IMR-90 (cell line): ENCODE data around the gene PRODH. TPM values are rescaled to one million over a fixed set of nuclear protein-coding genes. Genes with fewer than 3 reads are reported as not detected.

Experiments
- ATAC-seq: fragments of 200-7000 bp; cut with Tn5 transposase; 2 replicates; pipeline ENCODE4 v1.9.1; 2020; ENCODE audit warnings: low read depth, mild to moderate bottlenecking, moderate library complexity
- BruUV-seq: library from RNA; stranded (reverse); fragments of 400-500 nt; replicated peaks from 2 replicates; lab custom pipeline; 2021; lab: Mats Ljungman, UMichigan
- CTCF ChIA-PET: fragments of 300-600 bp; formaldehyde crosslinking; extraction: SDS; loops from one replicate; lab custom pipeline; 2021; ENCODE audit warnings: antibody characterized with exemption; lab: Yijun Ruan, JAX
- POLR2A ChIA-PET: fragments of 300-600 bp; sonication (Branson Sonifier 250); formaldehyde crosslinking; loops from one replicate; lab custom pipeline; 2022; ENCODE audit warnings: antibody characterized with exemption; ENCODE audit not compliant: unreplicated experiment; lab: Charles Lee
- DNase-seq: peaks from one replicate; pipeline ENCODE4 v3.0.0; 2013
- H2AFZ ChIP-seq: replicated peaks from 2 replicates; pipeline ENCODE3; 2013; ENCODE audit warnings: low read length, mild to moderate bottlenecking; ENCODE audit not compliant: poor library complexity
- H2AK5ac ChIP-seq: 2 replicates; pipeline ENCODE4 v1.6.1; 2013; ENCODE audit warnings: low read depth, low read length, inconsistent platforms
- H2AK9ac ChIP-seq: replicated peaks from 2 replicates; pipeline ENCODE3; 2013; ENCODE audit warnings: mild to moderate bottlenecking, low read depth, low read length, moderate library complexity; ENCODE audit not compliant: poor library complexity
- H2BK120ac ChIP-seq: 2 replicates; pipeline ENCODE4 v1.6.1; 2013; ENCODE audit warnings: low read depth, low read length, inconsistent platforms
- H2BK15ac ChIP-seq: 3 replicates; pipeline ENCODE4 v1.6.1; 2013; ENCODE audit warnings: low read depth, low read length, inconsistent platforms
- H2BK20ac ChIP-seq: 2 replicates; pipeline ENCODE4 v1.6.1; 2013; ENCODE audit warnings: low read depth, mild to moderate bottlenecking, inconsistent platforms, low read length, moderate library complexity
- H2BK5ac ChIP-seq: 2 replicates; pipeline ENCODE4 v1.6.1; 2013; ENCODE audit warnings: mild to moderate bottlenecking, low read depth, low read length, inconsistent platforms; ENCODE audit not compliant: poor library complexity, severe bottlenecking
- H3K14ac ChIP-seq: replicated peaks from 2 replicates; pipeline ENCODE4 v1.6.1; 2013; ENCODE audit warnings: low read depth, low read length, inconsistent platforms
- H3K18ac ChIP-seq: 2 replicates; pipeline ENCODE4 v1.6.1; 2013; ENCODE audit warnings: low read depth, low read length, control low read depth
- H3K23ac ChIP-seq: 2 replicates; pipeline ENCODE4 v1.6.1; 2013; ENCODE audit warnings: low read depth, low read length, inconsistent platforms
- H3K27ac ChIP-seq: 2 replicates; pipeline ENCODE4 v1.5.1; 2013; ENCODE audit warnings: mild to moderate bottlenecking, control low read depth, low read length; ENCODE audit not compliant: insufficient read depth
- H3K27me3 ChIP-seq: 2 replicates; pipeline ENCODE4 v1.6.1; 2013; ENCODE audit warnings: low read length; ENCODE audit not compliant: control insufficient read depth, insufficient read depth
- H3K36me3 ChIP-seq: 2 replicates; pipeline ENCODE4 v1.6.1; 2013; ENCODE audit warnings: low read length, mixed read lengths; ENCODE audit not compliant: control insufficient read depth, insufficient read depth
- H3K4ac ChIP-seq: 2 replicates; pipeline ENCODE4 v1.6.1; 2013; ENCODE audit warnings: low read depth, low read length, inconsistent platforms
- H3K4me1 ChIP-seq: 2 replicates; pipeline ENCODE4 v1.6.1; 2013; ENCODE audit warnings: low read length, mixed read lengths; ENCODE audit not compliant: control insufficient read depth, insufficient read depth
- H3K4me2 ChIP-seq: 2 replicates; pipeline ENCODE4 v1.6.1; 2013; ENCODE audit warnings: low read depth, mild to moderate bottlenecking, control low read depth, low read length, moderate library complexity
- H3K4me3 ChIP-seq: 2 replicates; pipeline ENCODE4 v1.5.1; 2013; ENCODE audit warnings: low read depth, mild to moderate bottlenecking, control low read depth, low read length, moderate library complexity; ENCODE audit not compliant: insufficient read depth
- H3K56ac ChIP-seq: 2 replicates; pipeline ENCODE4 v1.6.1; 2013; ENCODE audit warnings: low read length, inconsistent platforms; ENCODE audit not compliant: insufficient read depth; ENCODE audit errors: extremely low read depth
- H3K79me1 ChIP-seq, 2 experiments: 2 replicates each; pipeline ENCODE4 v1.6.1; 2013; ENCODE audit warnings: low read length in 2 of 2, inconsistent platforms in 1 of 2, low read depth in 1 of 2
- H3K9ac ChIP-seq: 2 replicates; pipeline ENCODE4 v1.6.1; 2013; ENCODE audit warnings: low read depth, low read length, control low read depth
- H3K9me1 ChIP-seq: 2 replicates; pipeline ENCODE4 v1.6.1; 2013; ENCODE audit warnings: low read length, inconsistent platforms; ENCODE audit not compliant: insufficient read depth
- H3K9me3 ChIP-seq: 2 replicates; pipeline ENCODE4 v1.6.1; 2013; ENCODE audit warnings: low read length; ENCODE audit not compliant: control insufficient read depth, insufficient read depth
- H4K20me1 ChIP-seq: 2 replicates; pipeline ENCODE4 v1.6.1; 2013; ENCODE audit warnings: low read length, inconsistent platforms; ENCODE audit not compliant: insufficient read depth
- H4K5ac ChIP-seq: 2 replicates; pipeline ENCODE4 v1.6.1; 2013; ENCODE audit warnings: mild to moderate bottlenecking, low read depth, low read length, control low read depth
- H4K8ac ChIP-seq, 2 experiments: 2 replicates each; pipeline ENCODE4 v1.6.1; 2013; ENCODE audit warnings: low read depth in 2 of 2, low read length in 2 of 2, control low read depth in 1 of 2, inconsistent platforms in 1 of 2
- H4K91ac ChIP-seq: 2 replicates; pipeline ENCODE4 v1.6.1; 2013; ENCODE audit warnings: low read depth, low read length, inconsistent platforms; ENCODE audit not compliant: insufficient read depth
- BHLHE40 ChIP-seq: fragments of 150-350 bp; IDR thresholded peaks from 2 replicates; pipeline ENCODE4 v1.6.1; 2016; ENCODE audit warnings: mild to moderate bottlenecking, low read depth, low read length
- CHD1 ChIP-seq: IDR thresholded peaks from 2 replicates; pipeline ENCODE4 v1.6.1; 2012; ENCODE audit warnings: low read depth, low read length, improper control_type of control experiment
- CTCF ChIP-seq: conservative IDR thresholded peaks from 2 replicates; pipeline ENCODE4 v1.5.1; 2012; ENCODE audit warnings: mild to moderate bottlenecking, low read depth, low read length, improper control_type of control experiment
- ELK1 ChIP-seq: fragments of 150-350 bp; IDR thresholded peaks from 2 replicates; pipeline ENCODE4 v1.6.1; 2016; ENCODE audit warnings: low read depth, mild to moderate bottlenecking, low read length, moderate library complexity, borderline replicate concordance
- FOS ChIP-seq: fragments of 150-350 bp; IDR thresholded peaks from 2 replicates; pipeline ENCODE4 v1.6.1; 2016; ENCODE audit warnings: low read depth, low read length
- MAFK ChIP-seq: IDR thresholded peaks from 2 replicates; pipeline ENCODE4 v1.6.1; 2012; ENCODE audit warnings: low read depth, low read length, improper control_type of control experiment
- MAZ ChIP-seq: IDR thresholded peaks from 2 replicates; pipeline ENCODE4 v1.6.1; 2012; ENCODE audit warnings: low read depth, mild to moderate bottlenecking, low read length, improper control_type of control experiment, moderate library complexity, borderline replicate concordance
- MXI1 ChIP-seq: IDR thresholded peaks from 2 replicates; pipeline ENCODE4 v1.6.1; 2012; ENCODE audit warnings: low read depth, mild to moderate bottlenecking, low read length, moderate library complexity, borderline replicate concordance
- NFE2L2 ChIP-seq: fragments of 150-350 bp; IDR thresholded peaks from 2 replicates; pipeline ENCODE4 v1.6.1; 2016; ENCODE audit warnings: low read depth, mild to moderate bottlenecking, low read length
- POLR2A ChIP-seq: IDR thresholded peaks from 2 replicates; pipeline ENCODE4 v1.6.1; 2012; ENCODE audit warnings: mild to moderate bottlenecking, low read depth, low read length
- RAD21 ChIP-seq: IDR thresholded peaks from 2 replicates; pipeline ENCODE4 v1.6.1; 2012; ENCODE audit warnings: low read length, improper control_type of control experiment
- RCOR1 ChIP-seq: IDR thresholded peaks from 2 replicates; pipeline ENCODE4 v1.6.1; 2012; ENCODE audit warnings: mild to moderate bottlenecking, low read length, improper control_type of control experiment; ENCODE audit not compliant: insufficient replicate concordance
- SMC3 ChIP-seq: fragments of 150-350 bp; IDR thresholded peaks from 2 replicates; pipeline ENCODE4 v1.6.1; 2016; ENCODE audit warnings: low read depth, mild to moderate bottlenecking, antibody characterized with exemption, low read length, moderate library complexity
- USF2 ChIP-seq: fragments of 150-350 bp; IDR thresholded peaks from 2 replicates; pipeline ENCODE4 v1.6.1; 2017; ENCODE audit warnings: mild to moderate bottlenecking, antibody characterized with exemption, low read length, low read depth
- WGBS, 2 experiments: methylation state at CpG; one replicate each; pipeline versions ENCODE4 v1.1.5 to v1.1.7; 2013; ENCODE audit warnings: missing lambda C conversion rate in 2 of 2; ENCODE audit not compliant: insufficient read length in 1 of 2; ENCODE audit errors: extremely low coverage in 2 of 2; 5-methylcytosine and 5-hydroxymethylcytosine counted together
- dilution Hi-C: fragments of 300-500 bp; cut with HindIII; formaldehyde crosslinking; loops from one replicate; pipeline ENCODE4 v1.14.3; 2018; ENCODE audit warnings: low sequenced_read_pairs; ENCODE audit not compliant: unreplicated experiment
- in situ Hi-C: fragments of 300-500 bp; cut with MboI; formaldehyde crosslinking; loops from 3 replicates; pipeline ENCODE4 v1.14.3; 2019; ENCODE audit warnings: low sequenced_read_pairs, inconsistent platforms, mixed read lengths
- intact Hi-C: fragments of 100-400 bp; cut with micrococcal nuclease; formaldehyde crosslinking; loops from 2 replicates; pipeline ENCODE4 v1.10.0; 2022
- polyA plus RNA-seq, 3 experiments: library from polyadenylated mRNA; depleted of rRNA; stranded (reverse); fragments of >200 nt; gene quantifications; 2 replicates each; pipeline ENCODE4 v1.2.3, GENCODE V29; 2012; ENCODE audit warnings: low replicate concordance in 1 of 3
- total RNA-seq: library from RNA; depleted of rRNA; stranded (reverse); fragments of >200 nt; gene quantifications from 2 replicates; pipeline ENCODE4 v1.2.3, GENCODE V29; 2012

PRODH gene
- total and polyA plus RNA-seq, 2 of the 4 experiments (the other 2 are of a cell fraction) = 0.02 TPM; not detected in 1

GRCh38 chr22:18985780-18986179 is 49.7 kb upstream of the PRODH start:
- Histone ChIP-seq H2AK9ac (no peak overlapping the region), H3K79me1 (no peaks in the 10 kb centered on the region), H3K4ac (no peak overlapping the region), H2AK5ac (no peak overlapping the region), H3K27me3 (peaks cover 2% of the 10 kb centered on the region; the same call in 1 of the 2 replicates), H3K9me1 (no peaks in the 10 kb centered on the region), H4K91ac (no peak overlapping the region), H3K18ac (no peak overlapping the region), H3K36me3 (no peaks in the 10 kb centered on the region), H2BK15ac (no peak overlapping the region), H2BK5ac (no peak overlapping the region), H3K27ac (no peak overlapping the region), H4K20me1 (no peaks in the 10 kb centered on the region), H3K9me3 (peaks cover 4% of the 10 kb centered on the region), H3K4me2 (no peak overlapping the region), H3K9ac (no peak overlapping the region), H2BK20ac (no peak overlapping the region), H4K5ac (no peak overlapping the region), H3K4me1 (no peaks in the 10 kb centered on the region), H3K14ac (no peak overlapping the region), H3K56ac (no peak overlapping the region), H2BK120ac (no peak overlapping the region), H2AFZ (no peak overlapping the region), H4K8ac (no peak overlapping the region), H3K4me3 (no peak overlapping the region), H3K23ac (no peak overlapping the region)
- ATAC-seq = no peak
- CTCF ChIA-PET = no interaction called here
- intact Hi-C loops (no loop called here), dilution Hi-C loops (no loop called here), in situ Hi-C loops (no loop called here)
- POLR2A ChIA-PET = no interaction called here
- TF ChIP-seq BHLHE40 (no peak), FOS (no peak), USF2 (no peak), ELK1 (no peak), RCOR1 (no peak), NFE2L2 (no peak), MAZ (no peak), MXI1 (no peak), MAFK (no peak), CHD1 (no peak), CTCF (no peak), SMC3 (no peak), POLR2A (no peak), RAD21 (no peak)
- no TSS peak for BruUV-seq
- WGBS, 2 experiments = 79% methylated on average over 16 of the region's 21 CpGs; no CpG with 5 or more reads in 1 of the 2 experiments
- no peak for DNase-seq
